H1 (cell line): Measurements from ENCODE around the gene NDUFA6. TPM values are rescaled to one million over a fixed set of nuclear protein-coding genes. Genes with fewer than 3 reads are reported as not detected.

ENCODE experiments used
- CTCF ChIA-PET: fragments of 300-600 bp; sonication (Branson Sonifier 250); formaldehyde crosslinking; loops from one replicate; lab custom pipeline; 2021; ENCODE audit not compliant: partially characterized antibody; lab: Charles Lee
- POLR2A ChIA-PET: fragments of 300-600 bp; sonication (Branson Sonifier 250); formaldehyde crosslinking; loops from one replicate; lab custom pipeline; 2021; ENCODE audit warnings: inconsistent platforms; ENCODE audit not compliant: partially characterized antibody; lab: Charles Lee
- DNase-seq, 2 experiments: peaks; one replicate each; pipeline versions ENCODE4 v3.0.0 to v3.0.0-alpha.2; 2010 to 2022; ENCODE audit warnings: low spot score in 2 of 2, low read depth in 1 of 2, mixed read lengths in 1 of 2
- FAIRE-seq: peaks from 2 replicates; lab custom pipeline; 2011; peaks lifted over from hg19 to GRCh38; lab: Jason Lieb, UNC
- H2AFZ ChIP-seq: 2 replicates; pipeline ENCODE4 v1.8.1; 2012; ENCODE audit warnings: low read length, inconsistent platforms
- H2AK5ac ChIP-seq: 2 replicates; pipeline ENCODE4 v1.6.1; 2013; ENCODE audit warnings: low read depth, low read length
- H2BK120ac ChIP-seq: replicated peaks from 2 replicates; pipeline ENCODE3; 2013; ENCODE audit warnings: low read depth, low read length, inconsistent platforms
- H2BK12ac ChIP-seq: 2 replicates; pipeline ENCODE4 v1.6.1; 2013; ENCODE audit warnings: low read depth, low read length
- H2BK15ac ChIP-seq: 2 replicates; pipeline ENCODE4 v1.6.1; 2013; ENCODE audit warnings: low read length
- H2BK20ac ChIP-seq: 2 replicates; pipeline ENCODE4 v1.6.1; 2013; ENCODE audit warnings: low read length
- H2BK5ac ChIP-seq: 2 replicates; pipeline ENCODE4 v1.6.1; 2013; ENCODE audit warnings: low read depth, low read length
- H3K14ac ChIP-seq: 2 replicates; pipeline ENCODE4 v1.6.1; 2013; ENCODE audit warnings: inconsistent platforms; ENCODE audit not compliant: insufficient read length
- H3K18ac ChIP-seq: 2 replicates; pipeline ENCODE4 v1.6.1; 2013; ENCODE audit warnings: low read length; ENCODE audit errors: extremely low read depth
- H3K23ac ChIP-seq: 2 replicates; pipeline ENCODE4 v1.6.1; 2013; ENCODE audit warnings: inconsistent platforms; ENCODE audit not compliant: insufficient read length
- H3K23me2 ChIP-seq: 2 replicates; pipeline ENCODE4 v1.6.1; 2013; ENCODE audit warnings: low read depth, low read length
- H3K27ac ChIP-seq: 2 replicates; pipeline ENCODE4 v1.6.1; 2011; ENCODE audit warnings: low read depth, low read length, inconsistent platforms
- H3K27me3 ChIP-seq, 4 experiments: replicated peaks in 1 of 4; 1 replicate in 1 of 4; 2 replicates in 3 of 4; pipeline versions ENCODE4 v1.6.1 to v1.8.1; 2011 to 2013; ENCODE audit warnings: low read length in 3 of 4, mild to moderate bottlenecking in 3 of 4, inconsistent platforms in 2 of 4, mixed read lengths in 2 of 4, moderate library complexity in 1 of 4; ENCODE audit not compliant: control insufficient read depth in 3 of 4, insufficient read depth in 3 of 4; ENCODE audit errors: extremely low read depth in 1 of 4
- H3K36me3 ChIP-seq, 4 experiments: 2 replicates each; pipeline versions ENCODE4 v1.6.1 to v1.8.1; 2011 to 2013; ENCODE audit warnings: mild to moderate bottlenecking in 4 of 4, low read length in 3 of 4, moderate library complexity in 2 of 4, control low read depth in 1 of 4, inconsistent platforms in 1 of 4; ENCODE audit not compliant: insufficient read depth in 4 of 4, control insufficient read depth in 2 of 4
- H3K4ac ChIP-seq: replicated peaks from 2 replicates; pipeline ENCODE3; 2013; ENCODE audit warnings: low read length, low read depth, mixed read lengths, inconsistent platforms; ENCODE audit not compliant: insufficient read length
- H3K4me1 ChIP-seq, 4 experiments: replicated peaks in 1 of 4; 1 replicate in 1 of 4; 2 replicates in 3 of 4; pipeline versions ENCODE4 v1.6.1 to v1.8.1; 2011 to 2013; ENCODE audit warnings: low read length in 3 of 4, inconsistent platforms in 2 of 4, mixed read lengths in 1 of 4; ENCODE audit not compliant: insufficient read depth in 4 of 4, control insufficient read depth in 3 of 4
- H3K4me2 ChIP-seq, 2 experiments: 2 replicates each; pipeline versions ENCODE4 v1.6.1 to v1.8.1; 2011 to 2013; ENCODE audit warnings: low read depth in 2 of 2, low read length in 2 of 2, control low read depth in 1 of 2, inconsistent platforms in 1 of 2, mild to moderate bottlenecking in 1 of 2; ENCODE audit not compliant: insufficient read depth in 1 of 2
- H3K4me3 ChIP-seq, 4 experiments: fragments of 200-600, 300-600 bp in 1 of 4; sonication (generic), shearing (Covaris generic), sonication (Bioruptor Twin) in 1 of 4; 2 replicates each; pipeline versions ENCODE4 v1.5.1 to v1.8.1; 2011 to 2016; ENCODE audit warnings: low read length in 4 of 4, low read depth in 3 of 4, control low read depth in 2 of 4, inconsistent platforms in 2 of 4, mild to moderate bottlenecking in 2 of 4, mixed read lengths in 1 of 4, moderate library complexity in 1 of 4; ENCODE audit not compliant: insufficient read depth in 2 of 4; ENCODE audit errors: extremely low read depth in 1 of 4
- H3K56ac ChIP-seq: replicated peaks from 2 replicates; pipeline ENCODE3; 2013; ENCODE audit warnings: low read depth, mild to moderate bottlenecking, mixed read lengths, low read length, inconsistent platforms; ENCODE audit not compliant: insufficient read length
- H3K79me1 ChIP-seq: 2 replicates; pipeline ENCODE4 v1.6.1; 2013; ENCODE audit warnings: low read depth, low read length, control low read depth
- H3K79me2 ChIP-seq, 2 experiments: 2 replicates each; pipeline versions ENCODE4 v1.6.1 to v1.8.1; 2012 to 2013; ENCODE audit warnings: low read length in 2 of 2, mild to moderate bottlenecking in 2 of 2, inconsistent platforms in 1 of 2; ENCODE audit not compliant: insufficient read depth in 2 of 2, control insufficient read depth in 1 of 2
- H3K9ac ChIP-seq, 4 experiments: replicated peaks in 1 of 4; 1 replicate in 1 of 4; 2 replicates in 3 of 4; pipeline versions ENCODE4 v1.6.1 to v1.8.1; 2011 to 2013; ENCODE audit warnings: low read depth in 3 of 4, low read length in 3 of 4, control low read depth in 2 of 4, mild to moderate bottlenecking in 2 of 4, moderate library complexity in 2 of 4, inconsistent platforms in 1 of 4; ENCODE audit errors: extremely low read depth in 1 of 4
- H3K9me3 ChIP-seq, 2 experiments: 2 replicates each; pipeline versions ENCODE4 v1.6.1 to v1.8.1; 2012 to 2013; ENCODE audit warnings: mild to moderate bottlenecking in 2 of 2, moderate library complexity in 2 of 2, control low read depth in 1 of 2, inconsistent platforms in 1 of 2, low read depth in 1 of 2, low read length in 1 of 2, mixed read lengths in 1 of 2; ENCODE audit not compliant: insufficient read depth in 2 of 2
- H4K20me1 ChIP-seq, 2 experiments: replicated peaks in 1 of 2; 2 replicates each; pipeline versions ENCODE3 to v1.8.1; 2011 to 2013; ENCODE audit warnings: inconsistent platforms in 2 of 2, low read length in 2 of 2, mild to moderate bottlenecking in 1 of 2; ENCODE audit not compliant: insufficient read depth in 2 of 2, control insufficient read depth in 1 of 2
- H4K5ac ChIP-seq: 2 replicates; pipeline ENCODE4 v1.6.1; 2013; ENCODE audit warnings: low read length, low read depth, mixed read lengths, inconsistent platforms; ENCODE audit not compliant: insufficient read length
- H4K8ac ChIP-seq: 2 replicates; pipeline ENCODE4 v1.8.0; 2013; ENCODE audit warnings: mild to moderate bottlenecking, moderate library complexity, low read length, inconsistent platforms; ENCODE audit not compliant: insufficient read depth; ENCODE audit errors: extremely low read depth
- H4K91ac ChIP-seq: replicated peaks from 2 replicates; pipeline ENCODE3; 2013; ENCODE audit warnings: low read length, mixed read lengths, inconsistent platforms; ENCODE audit not compliant: insufficient read length
- BRCA1 ChIP-seq: IDR thresholded peaks from 2 replicates; pipeline ENCODE4 v1.6.1; 2012; ENCODE audit warnings: low read depth, low read length, improper control_type of control experiment
- CREB1 ChIP-seq: IDR thresholded peaks from 2 replicates; pipeline ENCODE4 v1.6.1; 2012; ENCODE audit warnings: inconsistent platforms
- CTBP2 ChIP-seq: IDR thresholded peaks from 2 replicates; pipeline ENCODE4 v1.7.0; 2011; ENCODE audit warnings: borderline replicate concordance, mild to moderate bottlenecking, moderate library complexity, mixed read lengths, low read length; ENCODE audit not compliant: insufficient read depth, insufficient read length
- HDAC6 ChIP-seq: IDR thresholded peaks from one replicate; pipeline ENCODE4 v1.7.1; 2012; ENCODE audit warnings: low read depth, mild to moderate bottlenecking, inconsistent platforms, low read length, moderate library complexity
- JUN ChIP-seq: IDR thresholded peaks from 2 replicates; pipeline ENCODE4 v1.6.1; 2011; ENCODE audit warnings: low read depth, mild to moderate bottlenecking, improper control_type of control experiment, low read length
- NANOG ChIP-seq: IDR thresholded peaks from 2 replicates; pipeline ENCODE4 v1.6.1; 2011; ENCODE audit warnings: low read length, low read depth, mild to moderate bottlenecking, inconsistent platforms; ENCODE audit not compliant: insufficient read depth, poor library complexity, severe bottlenecking
- POU5F1 ChIP-seq: IDR thresholded peaks from 2 replicates; pipeline ENCODE4 v1.6.1; 2011; ENCODE audit warnings: low read depth, mild to moderate bottlenecking, low read length, moderate library complexity
- SRF ChIP-seq: IDR thresholded peaks from 2 replicates; pipeline ENCODE4 v1.6.1; 2011; ENCODE audit warnings: mild to moderate bottlenecking, low read depth, low read length, moderate library complexity
- TAF1 ChIP-seq: IDR thresholded peaks from 2 replicates; pipeline ENCODE4 v1.6.1; 2011; ENCODE audit warnings: mild to moderate bottlenecking, low read depth, low read length
- YY1 ChIP-seq: IDR thresholded peaks from 2 replicates; pipeline ENCODE4 v1.6.1; 2011; ENCODE audit warnings: low read depth, mild to moderate bottlenecking, low read length
- WGBS, 2 experiments: shearing (Covaris generic) in 1 of 2; methylation state at CpG; one replicate each; pipeline versions ENCODE4 v1.1.6 to v1.1.7; 2013 to 2015; ENCODE audit warnings: low lambda C conversion rate in 2 of 2, mixed read lengths in 2 of 2, inconsistent platforms in 1 of 2, low coverage in 1 of 2, missing lambda C conversion rate in 1 of 2; ENCODE audit not compliant: insufficient replicate concordance in 2 of 2, insufficient coverage in 1 of 2, insufficient read length in 1 of 2; ENCODE audit errors: extremely low coverage in 1 of 2, missing lambda C conversion rate in 1 of 2; 5-methylcytosine and 5-hydroxymethylcytosine counted together
- polyA plus RNA-seq, 7 experiments: library from polyadenylated mRNA; depleted of rRNA in 3 of 7; stranded (reverse) in 5 of 7; unstranded in 2 of 7; fragments of >200 nt in 5 of 7; fragments of 200-250 nt in 2 of 7; gene quantifications; 1 replicate in 5 of 7; 2 replicates in 1 of 7; 4 replicates in 1 of 7; pipeline versions ENCODE4 v1.2.1 to v1.2.3, GENCODE V29; 2011 to 2013; ENCODE audit warnings: missing spikeins in 2 of 7, mixed read lengths in 2 of 7
- total RNA-seq: library from RNA; stranded (reverse); fragmentation: NEBNext Ultra II Directional; extraction: Animal tissue kit (Norgen Biotek cat#: 25700); gene quantifications from 2 replicates; pipeline ENCODE4 v1.2.1, GENCODE V29; 2021
- TF ChIP-seq, protein P1 (sequence below): IDR thresholded peaks from 2 replicates; pipeline ENCODE4 v1.6.1; 2012; ENCODE audit warnings: low read length, inconsistent platforms

NDUFA6 gene
- total and polyA plus RNA-seq, 2 of the 8 experiments (the other 6 are each of a cell fraction or from before 2014, with no cell fraction given) = 76.2 to 105 TPM

DNA sequence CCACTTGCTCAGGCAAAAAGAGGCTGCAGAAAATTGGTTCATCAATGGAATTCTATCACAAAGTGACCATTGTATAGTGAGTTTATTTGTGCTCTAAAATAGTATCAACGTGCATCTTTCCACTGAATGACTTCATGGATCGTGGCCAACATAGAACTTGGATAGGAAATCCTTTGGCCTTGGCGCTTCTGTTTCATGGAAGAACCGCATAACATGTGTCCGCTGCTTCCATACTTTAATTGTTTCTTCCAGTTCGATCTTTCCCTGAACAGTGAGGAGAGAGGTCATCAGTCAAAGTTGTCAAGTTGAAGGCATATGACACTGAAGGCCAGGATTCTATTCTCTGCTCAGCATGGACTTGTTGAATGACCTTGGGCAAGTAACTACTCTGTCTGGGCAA lies 4.5 kb downstream of the NDUFA6 start:
- no peak overlapping the region for H3K4me3 ChIP-seq
- DNase-seq = no peak
- no peak overlapping the region for H2BK15ac ChIP-seq
- H3K23ac ChIP-seq = no peak overlapping the region
- no peak overlapping the region for H2AK5ac ChIP-seq
- H3K79me2 ChIP-seq = peaks cover 7 to 17% of the 10 kb centered on the region in 2 experiments; a peak in 3 of 4 replicates
- H2BK20ac ChIP-seq = no peak overlapping the region
- H3K14ac ChIP-seq = no peak overlapping the region
- H3K9me3 ChIP-seq = no peaks in the 10 kb centered on the region; a peak in 1 of 4 replicates
- no peak for FAIRE-seq
- H3K18ac ChIP-seq = no peak overlapping the region
- no peak overlapping the region for H2AFZ ChIP-seq
- no peak overlapping the region for H2BK120ac ChIP-seq
- TF ChIP-seq BRCA1 (no peak), CTBP2 (no peak), POU5F1 (no peak), SRF (no peak), HDAC6 (no peak), YY1 (no peak), TAF1 (no peak), CREB1 (no peak), NANOG (no peak), JUN (no peak)
- TF ChIP-seq, protein P1, sequence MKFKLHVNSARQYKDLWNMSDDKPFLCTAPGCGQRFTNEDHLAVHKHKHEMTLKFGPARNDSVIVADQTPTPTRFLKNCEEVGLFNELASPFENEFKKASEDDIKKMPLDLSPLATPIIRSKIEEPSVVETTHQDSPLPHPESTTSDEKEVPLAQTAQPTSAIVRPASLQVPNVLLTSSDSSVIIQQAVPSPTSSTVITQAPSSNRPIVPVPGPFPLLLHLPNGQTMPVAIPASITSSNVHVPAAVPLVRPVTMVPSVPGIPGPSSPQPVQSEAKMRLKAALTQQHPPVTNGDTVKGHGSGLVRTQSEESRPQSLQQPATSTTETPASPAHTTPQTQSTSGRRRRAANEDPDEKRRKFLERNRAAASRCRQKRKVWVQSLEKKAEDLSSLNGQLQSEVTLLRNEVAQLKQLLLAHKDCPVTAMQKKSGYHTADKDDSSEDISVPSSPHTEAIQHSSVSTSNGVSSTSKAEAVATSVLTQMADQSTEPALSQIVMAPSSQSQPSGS = no peak
- no peak overlapping the region for H4K5ac ChIP-seq
- H4K8ac ChIP-seq = no peak overlapping the region
- no peak overlapping the region for H4K91ac ChIP-seq
- H3K36me3 ChIP-seq = peaks cover 5 to 31% (median 27%) of the 10 kb centered on the region in 4 experiments
- peaks cover 2% of the 10 kb centered on the region; the same call in 1 of the 2 replicates for H3K23me2 ChIP-seq
- no peak overlapping the region for H3K56ac ChIP-seq
- H2BK5ac ChIP-seq = no peak overlapping the region
- no peak overlapping the region for H3K9ac ChIP-seq
- no peaks in the 10 kb centered on the region for H3K27me3 ChIP-seq
- H3K4ac ChIP-seq = no peak overlapping the region
- peaks cover 4% of the 10 kb centered on the region; the same call in 1 of the 2 replicates for H3K79me1 ChIP-seq
- H4K20me1 ChIP-seq = peaks cover 0 to 4% of the 10 kb centered on the region in 2 experiments
- ChIA-PET POLR2A (no interaction called here), CTCF (interaction anchor here (0.9 kb wide), 1 partner anchor 49 kb away, joined by 3 read pairs; no protein-coding TSS in a partner anchor)
- no peaks in the 10 kb centered on the region for H3K4me1 ChIP-seq
- no peak overlapping the region for H2BK12ac ChIP-seq
- WGBS, 2 experiments = 90% methylated on average over 6 of the region's 6 CpGs; no CpG with 5 or more reads in 1 of the 2 experiments
- no peak overlapping the region for H3K4me2 ChIP-seq
- no peak overlapping the region for H3K27ac ChIP-seq
